IMR-90 (cell line): ENCODE results near the gene CLEC4D. TPM values are rescaled to one million over a fixed set of nuclear protein-coding genes. Genes with fewer than 3 reads are reported as not detected.

Experiments
- ATAC-seq: fragments of 200-7000 bp; cut with Tn5 transposase; 2 replicates; pipeline ENCODE4 v1.9.1; 2020; ENCODE audit warnings: low read depth, mild to moderate bottlenecking, moderate library complexity
- BruUV-seq: library from RNA; stranded (reverse); fragments of 400-500 nt; replicated peaks from 2 replicates; lab custom pipeline; 2021; lab: Mats Ljungman, UMichigan
- CTCF ChIA-PET: fragments of 300-600 bp; formaldehyde crosslinking; extraction: SDS; loops from one replicate; lab custom pipeline; 2021; ENCODE audit warnings: antibody characterized with exemption; lab: Yijun Ruan, JAX
- POLR2A ChIA-PET: fragments of 300-600 bp; sonication (Branson Sonifier 250); formaldehyde crosslinking; loops from one replicate; lab custom pipeline; 2022; ENCODE audit warnings: antibody characterized with exemption; ENCODE audit not compliant: unreplicated experiment; lab: Charles Lee
- DNase-seq: peaks from one replicate; pipeline ENCODE4 v3.0.0; 2013
- H2AFZ ChIP-seq: replicated peaks from 2 replicates; pipeline ENCODE3; 2013; ENCODE audit warnings: low read length, mild to moderate bottlenecking; ENCODE audit not compliant: poor library complexity
- H2AK5ac ChIP-seq: 2 replicates; pipeline ENCODE4 v1.6.1; 2013; ENCODE audit warnings: low read depth, low read length, inconsistent platforms
- H2AK9ac ChIP-seq: replicated peaks from 2 replicates; pipeline ENCODE3; 2013; ENCODE audit warnings: mild to moderate bottlenecking, low read depth, low read length, moderate library complexity; ENCODE audit not compliant: poor library complexity
- H2BK120ac ChIP-seq: 2 replicates; pipeline ENCODE4 v1.6.1; 2013; ENCODE audit warnings: low read depth, low read length, inconsistent platforms
- H2BK15ac ChIP-seq: 3 replicates; pipeline ENCODE4 v1.6.1; 2013; ENCODE audit warnings: low read depth, low read length, inconsistent platforms
- H2BK20ac ChIP-seq: 2 replicates; pipeline ENCODE4 v1.6.1; 2013; ENCODE audit warnings: low read depth, mild to moderate bottlenecking, inconsistent platforms, low read length, moderate library complexity
- H2BK5ac ChIP-seq: 2 replicates; pipeline ENCODE4 v1.6.1; 2013; ENCODE audit warnings: mild to moderate bottlenecking, low read depth, low read length, inconsistent platforms; ENCODE audit not compliant: poor library complexity, severe bottlenecking
- H3K14ac ChIP-seq: replicated peaks from 2 replicates; pipeline ENCODE4 v1.6.1; 2013; ENCODE audit warnings: low read depth, low read length, inconsistent platforms
- H3K18ac ChIP-seq: 2 replicates; pipeline ENCODE4 v1.6.1; 2013; ENCODE audit warnings: low read depth, low read length, control low read depth
- H3K23ac ChIP-seq: 2 replicates; pipeline ENCODE4 v1.6.1; 2013; ENCODE audit warnings: low read depth, low read length, inconsistent platforms
- H3K27ac ChIP-seq: 2 replicates; pipeline ENCODE4 v1.5.1; 2013; ENCODE audit warnings: mild to moderate bottlenecking, control low read depth, low read length; ENCODE audit not compliant: insufficient read depth
- H3K27me3 ChIP-seq: 2 replicates; pipeline ENCODE4 v1.6.1; 2013; ENCODE audit warnings: low read length; ENCODE audit not compliant: control insufficient read depth, insufficient read depth
- H3K36me3 ChIP-seq: 2 replicates; pipeline ENCODE4 v1.6.1; 2013; ENCODE audit warnings: low read length, mixed read lengths; ENCODE audit not compliant: control insufficient read depth, insufficient read depth
- H3K4ac ChIP-seq: 2 replicates; pipeline ENCODE4 v1.6.1; 2013; ENCODE audit warnings: low read depth, low read length, inconsistent platforms
- H3K4me1 ChIP-seq: 2 replicates; pipeline ENCODE4 v1.6.1; 2013; ENCODE audit warnings: low read length, mixed read lengths; ENCODE audit not compliant: control insufficient read depth, insufficient read depth
- H3K4me2 ChIP-seq: 2 replicates; pipeline ENCODE4 v1.6.1; 2013; ENCODE audit warnings: low read depth, mild to moderate bottlenecking, control low read depth, low read length, moderate library complexity
- H3K4me3 ChIP-seq: 2 replicates; pipeline ENCODE4 v1.5.1; 2013; ENCODE audit warnings: low read depth, mild to moderate bottlenecking, control low read depth, low read length, moderate library complexity; ENCODE audit not compliant: insufficient read depth
- H3K56ac ChIP-seq: 2 replicates; pipeline ENCODE4 v1.6.1; 2013; ENCODE audit warnings: low read length, inconsistent platforms; ENCODE audit not compliant: insufficient read depth; ENCODE audit errors: extremely low read depth
- H3K79me1 ChIP-seq, 2 experiments: 2 replicates each; pipeline ENCODE4 v1.6.1; 2013; ENCODE audit warnings: low read length in 2 of 2, inconsistent platforms in 1 of 2, low read depth in 1 of 2
- H3K9ac ChIP-seq: 2 replicates; pipeline ENCODE4 v1.6.1; 2013; ENCODE audit warnings: low read depth, low read length, control low read depth
- H3K9me1 ChIP-seq: 2 replicates; pipeline ENCODE4 v1.6.1; 2013; ENCODE audit warnings: low read length, inconsistent platforms; ENCODE audit not compliant: insufficient read depth
- H3K9me3 ChIP-seq: 2 replicates; pipeline ENCODE4 v1.6.1; 2013; ENCODE audit warnings: low read length; ENCODE audit not compliant: control insufficient read depth, insufficient read depth
- H4K20me1 ChIP-seq: 2 replicates; pipeline ENCODE4 v1.6.1; 2013; ENCODE audit warnings: low read length, inconsistent platforms; ENCODE audit not compliant: insufficient read depth
- H4K5ac ChIP-seq: 2 replicates; pipeline ENCODE4 v1.6.1; 2013; ENCODE audit warnings: mild to moderate bottlenecking, low read depth, low read length, control low read depth
- H4K8ac ChIP-seq, 2 experiments: 2 replicates each; pipeline ENCODE4 v1.6.1; 2013; ENCODE audit warnings: low read depth in 2 of 2, low read length in 2 of 2, control low read depth in 1 of 2, inconsistent platforms in 1 of 2
- H4K91ac ChIP-seq: 2 replicates; pipeline ENCODE4 v1.6.1; 2013; ENCODE audit warnings: low read depth, low read length, inconsistent platforms; ENCODE audit not compliant: insufficient read depth
- CEBPB ChIP-seq: IDR thresholded peaks from 2 replicates; pipeline ENCODE4 v1.6.1; 2012; ENCODE audit warnings: low read depth, low read length, improper control_type of control experiment
- CTCF ChIP-seq: conservative IDR thresholded peaks from 2 replicates; pipeline ENCODE4 v1.5.1; 2012; ENCODE audit warnings: mild to moderate bottlenecking, low read depth, low read length, improper control_type of control experiment
- ELK1 ChIP-seq: fragments of 150-350 bp; IDR thresholded peaks from 2 replicates; pipeline ENCODE4 v1.6.1; 2016; ENCODE audit warnings: low read depth, mild to moderate bottlenecking, low read length, moderate library complexity, borderline replicate concordance
- FOS ChIP-seq: fragments of 150-350 bp; IDR thresholded peaks from 2 replicates; pipeline ENCODE4 v1.6.1; 2016; ENCODE audit warnings: low read depth, low read length
- MAZ ChIP-seq: IDR thresholded peaks from 2 replicates; pipeline ENCODE4 v1.6.1; 2012; ENCODE audit warnings: low read depth, mild to moderate bottlenecking, low read length, improper control_type of control experiment, moderate library complexity, borderline replicate concordance
- POLR2A ChIP-seq: IDR thresholded peaks from 2 replicates; pipeline ENCODE4 v1.6.1; 2012; ENCODE audit warnings: mild to moderate bottlenecking, low read depth, low read length
- RAD21 ChIP-seq: IDR thresholded peaks from 2 replicates; pipeline ENCODE4 v1.6.1; 2012; ENCODE audit warnings: low read length, improper control_type of control experiment
- RCOR1 ChIP-seq: IDR thresholded peaks from 2 replicates; pipeline ENCODE4 v1.6.1; 2012; ENCODE audit warnings: mild to moderate bottlenecking, low read length, improper control_type of control experiment; ENCODE audit not compliant: insufficient replicate concordance
- WGBS, 2 experiments: methylation state at CpG; one replicate each; pipeline versions ENCODE4 v1.1.5 to v1.1.7; 2013; ENCODE audit warnings: missing lambda C conversion rate in 2 of 2; ENCODE audit not compliant: insufficient read length in 1 of 2; ENCODE audit errors: extremely low coverage in 2 of 2; 5-methylcytosine and 5-hydroxymethylcytosine counted together
- dilution Hi-C: fragments of 300-500 bp; cut with HindIII; formaldehyde crosslinking; loops from one replicate; pipeline ENCODE4 v1.14.3; 2018; ENCODE audit warnings: low sequenced_read_pairs; ENCODE audit not compliant: unreplicated experiment
- in situ Hi-C: fragments of 300-500 bp; cut with MboI; formaldehyde crosslinking; loops from 3 replicates; pipeline ENCODE4 v1.14.3; 2019; ENCODE audit warnings: low sequenced_read_pairs, inconsistent platforms, mixed read lengths
- intact Hi-C: fragments of 100-400 bp; cut with micrococcal nuclease; formaldehyde crosslinking; loops from 2 replicates; pipeline ENCODE4 v1.10.0; 2022
- polyA plus RNA-seq, 3 experiments: library from polyadenylated mRNA; depleted of rRNA; stranded (reverse); fragments of >200 nt; gene quantifications; 2 replicates each; pipeline ENCODE4 v1.2.3, GENCODE V29; 2012; ENCODE audit warnings: low replicate concordance in 1 of 3
- total RNA-seq: library from RNA; depleted of rRNA; stranded (reverse); fragments of >200 nt; gene quantifications from 2 replicates; pipeline ENCODE4 v1.2.3, GENCODE V29; 2012

The CLEC4D gene
- total and polyA plus RNA-seq, 2 of the 4 experiments (the other 2 are of a cell fraction): not detected

- dilution Hi-C loops: no loop called here
- peaks cover 1% of the 10 kb centered on the region; the same call in 1 of the 2 replicates for H3K9me3 ChIP-seq
- no peak overlapping the region for H2AFZ ChIP-seq
Measured at GRCh38 chr12:8556531-8557097, 43.3 kb downstream of the CLEC4D start.

More at GRCh38 chr12:8556531-8557097, 43.3 kb downstream of the CLEC4D start:
- Histone ChIP-seq H4K91ac (no peak overlapping the region), H3K79me1 (no peaks in the 10 kb centered on the region), H3K4me1 (no peaks in the 10 kb centered on the region), H3K56ac (no peak overlapping the region), H2BK5ac (no peak overlapping the region), H4K5ac (no peak overlapping the region), H4K8ac (no peak overlapping the region), H3K4me3 (no peak overlapping the region), H3K4ac (no peak overlapping the region), H3K9me1 (no peaks in the 10 kb centered on the region), H2BK20ac (no peak overlapping the region), H3K36me3 (no peaks in the 10 kb centered on the region), H2AK9ac (no peak overlapping the region), H3K4me2 (no peak overlapping the region), H2BK15ac (no peak overlapping the region), H2AK5ac (no peak overlapping the region), H3K23ac (no peak overlapping the region), H2BK120ac (no peak overlapping the region), H3K27ac (no peak overlapping the region), H3K9ac (no peak overlapping the region), H3K14ac (no peak overlapping the region), H3K27me3 (no peaks in the 10 kb centered on the region), H3K18ac (no peak overlapping the region), H4K20me1 (no peaks in the 10 kb centered on the region)
- no peak for ATAC-seq
- ChIA-PET POLR2A (no interaction called here), CTCF (no interaction called here)
- DNase-seq: no peak
- intact Hi-C loops: no loop called here
- no peak for TF ChIP-seq RCOR1
- TF ChIP-seq MAZ: no peak
- no peak for TF ChIP-seq POLR2A
- no peak for TF ChIP-seq CTCF
- TF ChIP-seq FOS: no peak
- no peak for TF ChIP-seq RAD21
- no peak for TF ChIP-seq ELK1
- no peak for TF ChIP-seq CEBPB
- BruUV-seq: no TSS peak
- in situ Hi-C loops: no loop called here
- no CpG with 5 or more reads among the region's 2 CpGs for WGBS, 2 experiments
